Hippocampal formation (tissue), 2 donors: Measurements from ENCODE around the gene PPP2R3A.
"Not testable (repeated sequence)": the region's sequence is repeated elsewhere in the genome, so short reads cannot be mapped to it uniquely, and the experiment has no call there.

Experiments used
- DNase-seq, 2 donors: peaks; one replicate each; lab custom pipeline; 2025; lab: John Stamatoyannopoulos, UW

The PPP2R3A gene

DNA sequence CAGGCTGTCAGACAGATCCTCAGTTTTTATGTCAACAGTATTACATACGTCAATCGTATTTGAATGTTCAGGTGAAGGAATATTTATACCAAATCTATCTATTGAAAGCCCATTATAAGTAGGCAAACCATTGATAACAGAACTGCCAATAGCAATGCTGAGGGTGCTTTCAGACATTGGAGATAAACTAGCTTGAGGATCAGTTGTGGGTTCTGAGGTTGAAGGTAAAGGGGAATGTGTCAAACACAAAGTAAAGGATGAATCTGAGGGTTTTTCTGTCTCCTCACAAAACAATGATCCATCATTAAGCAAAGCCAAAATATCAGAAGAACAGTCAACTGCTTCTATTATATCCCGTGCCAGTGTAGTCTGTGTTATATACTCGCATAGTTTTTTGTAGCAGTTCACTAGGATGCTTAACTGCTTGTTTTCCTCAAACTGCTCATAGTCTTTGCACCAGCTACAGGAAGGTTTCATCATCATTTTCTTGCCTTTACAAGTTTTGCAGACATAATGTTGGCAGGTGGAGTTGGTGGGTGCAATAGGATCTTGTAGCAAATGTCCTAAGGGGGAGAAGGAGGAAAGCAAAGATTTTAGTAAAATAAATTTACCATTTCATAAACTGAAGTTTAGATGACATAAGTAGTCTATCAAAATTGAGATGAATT lies 186.8 kb downstream of the PPP2R3A start:
- no peak for DNase-seq

GRCh38 chr3:136152963-136153362 lies 187.4 kb downstream of the PPP2R3A start:
- no peak for DNase-seq

- no peak for DNase-seq
Measured at GRCh38 chr3:136161516-136161915, 196.0 kb downstream of the PPP2R3A start.

DNA sequence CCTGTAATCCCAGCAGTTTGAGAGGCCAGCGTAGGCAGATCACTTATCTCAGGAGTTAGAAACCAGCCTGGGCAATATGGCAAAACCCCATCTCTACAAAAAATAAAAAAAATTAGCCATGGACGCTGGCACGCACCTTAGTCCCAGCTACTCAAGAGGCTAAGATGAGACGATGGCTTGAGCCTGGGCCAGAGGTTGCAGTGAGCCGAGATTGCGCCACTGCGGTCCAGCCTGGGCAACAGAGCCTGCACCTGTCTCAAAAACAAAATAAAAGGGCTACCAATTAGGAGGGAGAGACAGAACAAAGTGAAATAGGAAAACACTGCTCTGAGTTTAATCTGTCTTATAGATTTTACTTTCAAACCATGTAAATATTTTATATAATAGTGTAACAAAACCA lies 196.8 kb downstream of the PPP2R3A start:
- no peak for DNase-seq

DNA sequence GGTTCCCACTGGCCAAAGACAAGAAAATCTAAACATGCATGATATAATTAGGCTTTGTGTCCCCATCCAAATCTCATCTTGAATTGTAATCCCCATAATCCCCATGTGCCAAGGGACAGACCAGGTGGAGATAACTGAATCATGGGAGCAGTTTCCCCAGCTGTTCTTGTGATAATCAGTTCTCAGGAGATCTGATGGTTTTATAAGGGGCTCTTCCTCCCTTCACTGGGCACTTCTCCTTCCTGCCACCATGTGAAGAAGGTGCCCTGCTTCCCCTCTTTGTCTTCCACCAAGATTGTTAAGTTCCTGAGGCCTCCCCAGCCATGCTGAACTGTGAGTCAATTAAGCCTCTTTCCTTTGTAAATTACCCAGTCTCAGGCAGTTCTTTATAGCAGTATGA lies 198.1 kb downstream of the PPP2R3A start:
- not testable (repeated sequence) for DNase-seq

GRCh38 chr3:136166507-136166906 lies 201.0 kb downstream of the PPP2R3A start:
- no peak for DNase-seq

DNA sequence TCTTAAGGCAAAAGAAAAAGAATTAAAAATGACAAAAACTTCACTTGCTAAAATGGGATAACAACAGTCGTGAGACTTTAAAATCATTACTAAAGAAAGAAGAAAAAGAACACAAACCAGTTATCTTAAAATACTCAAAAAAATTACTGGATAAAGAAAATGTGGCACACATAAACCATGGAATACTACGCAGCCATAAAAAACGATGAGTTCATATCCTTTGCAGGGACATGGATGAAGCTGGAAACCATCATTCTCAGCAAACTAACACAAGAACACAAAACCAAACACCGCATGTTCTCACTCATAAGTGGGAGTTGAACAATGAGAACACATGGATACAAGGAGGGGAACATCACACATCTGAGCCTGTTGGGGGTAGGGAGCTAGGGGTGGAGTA lies 202.7 kb downstream of the PPP2R3A start:
- DNase-seq = not testable (repeated sequence)

GRCh38 chr3:136171097-136171542 lies 205.6 kb downstream of the PPP2R3A start:
- no peak for DNase-seq

GRCh38 chr3:136173939-136174490 lies 208.5 kb downstream of the PPP2R3A start:
- DNase-seq = no peak

- no peak for DNase-seq
Measured at GRCh38 chr3:136177876-136178275, 212.3 kb downstream of the PPP2R3A start.

GRCh38 chr3:136181741-136182140 lies 216.2 kb downstream of the PPP2R3A start:
- no peak for DNase-seq

GRCh38 chr3:136184703-136185102 lies 219.2 kb downstream of the PPP2R3A start:
- DNase-seq = no peak

GRCh38 chr3:136186344-136186743 lies 220.8 kb downstream of the PPP2R3A start:
- DNase-seq = no peak

DNA sequence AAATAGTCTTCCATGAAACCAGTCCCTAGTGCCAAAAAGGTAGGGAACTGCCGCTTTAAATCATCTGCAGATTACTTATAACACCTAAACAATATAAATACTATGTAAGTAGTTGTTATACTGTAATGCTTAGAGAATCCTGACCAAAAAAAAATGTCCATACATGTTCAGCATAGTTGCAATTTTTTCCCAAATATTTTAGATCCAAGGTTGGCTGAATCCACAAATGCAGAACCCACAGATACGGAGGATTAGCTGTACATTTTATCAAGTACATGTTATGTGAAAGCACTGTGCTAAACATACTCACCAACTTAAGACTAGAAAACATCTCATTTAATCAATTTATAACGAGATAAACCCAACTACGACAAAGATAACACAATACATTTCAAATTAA lies 221.3 kb downstream of the PPP2R3A start:
- no peak for DNase-seq

DNA sequence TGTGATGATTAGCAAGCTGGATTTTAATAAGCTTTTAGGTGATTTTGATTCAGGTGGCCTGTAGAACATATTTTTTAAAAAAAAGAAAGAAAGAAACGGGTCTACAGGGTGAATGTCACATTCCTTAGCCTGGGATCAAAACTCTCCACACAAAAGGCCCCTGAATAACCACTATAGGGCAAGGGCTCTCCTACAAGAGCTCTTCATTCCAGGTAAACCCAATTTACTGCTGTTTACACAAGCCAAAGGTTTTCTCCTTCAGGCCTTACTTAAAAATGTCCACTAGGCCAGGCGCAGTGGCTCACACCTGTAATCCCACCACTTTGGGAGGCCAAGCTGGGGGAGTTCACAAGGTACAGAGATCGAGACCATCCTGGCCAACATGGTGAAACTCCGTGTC lies 222.3 kb downstream of the PPP2R3A start:
- DNase-seq = no peak

DNA sequence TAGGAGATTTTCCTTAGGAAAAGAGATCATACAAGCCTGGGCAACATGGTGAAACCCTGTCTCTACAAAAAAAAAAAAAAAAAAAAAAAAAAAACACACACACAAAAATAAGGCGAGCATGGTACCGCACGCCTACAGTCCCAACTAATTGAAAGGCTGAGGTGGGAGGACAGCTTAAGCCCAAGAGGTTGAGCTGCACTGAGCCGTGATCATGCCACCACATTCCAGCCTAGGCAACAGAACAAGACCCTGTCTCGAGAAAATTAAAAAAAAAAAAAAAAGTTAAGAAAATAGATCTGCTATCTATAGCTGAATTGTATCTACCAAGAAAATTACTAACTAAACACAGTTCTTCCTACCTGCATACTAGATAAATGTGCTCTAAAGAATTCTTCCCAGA lies 223.5 kb downstream of the PPP2R3A start:
- no peak for DNase-seq

GRCh38 chr3:136189859-136190617 lies 224.5 kb downstream of the PPP2R3A start:
- no peak for DNase-seq

GRCh38 chr3:136192195-136192594 lies 226.7 kb downstream of the PPP2R3A start:
- not testable (repeated sequence) for DNase-seq

DNA sequence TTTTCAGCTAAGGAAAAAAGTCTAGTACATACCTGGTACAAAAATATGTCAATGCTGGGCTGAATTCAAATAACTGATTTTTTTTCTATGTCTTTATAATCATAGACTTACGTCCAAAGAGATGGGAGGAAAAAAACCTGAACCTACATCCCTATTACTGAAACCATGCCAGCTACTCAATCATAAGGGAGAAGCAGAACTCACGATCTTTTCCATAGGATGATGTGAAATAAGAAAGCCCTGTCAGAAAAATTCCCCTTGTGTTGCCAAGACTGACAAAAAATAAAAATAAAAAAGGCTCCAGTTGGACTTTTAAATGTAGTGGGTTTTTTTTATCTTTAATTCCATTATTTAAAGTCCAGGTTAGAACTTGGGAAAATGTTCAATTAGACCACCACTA lies 227.3 kb downstream of the PPP2R3A start:
- no peak for DNase-seq

DNA sequence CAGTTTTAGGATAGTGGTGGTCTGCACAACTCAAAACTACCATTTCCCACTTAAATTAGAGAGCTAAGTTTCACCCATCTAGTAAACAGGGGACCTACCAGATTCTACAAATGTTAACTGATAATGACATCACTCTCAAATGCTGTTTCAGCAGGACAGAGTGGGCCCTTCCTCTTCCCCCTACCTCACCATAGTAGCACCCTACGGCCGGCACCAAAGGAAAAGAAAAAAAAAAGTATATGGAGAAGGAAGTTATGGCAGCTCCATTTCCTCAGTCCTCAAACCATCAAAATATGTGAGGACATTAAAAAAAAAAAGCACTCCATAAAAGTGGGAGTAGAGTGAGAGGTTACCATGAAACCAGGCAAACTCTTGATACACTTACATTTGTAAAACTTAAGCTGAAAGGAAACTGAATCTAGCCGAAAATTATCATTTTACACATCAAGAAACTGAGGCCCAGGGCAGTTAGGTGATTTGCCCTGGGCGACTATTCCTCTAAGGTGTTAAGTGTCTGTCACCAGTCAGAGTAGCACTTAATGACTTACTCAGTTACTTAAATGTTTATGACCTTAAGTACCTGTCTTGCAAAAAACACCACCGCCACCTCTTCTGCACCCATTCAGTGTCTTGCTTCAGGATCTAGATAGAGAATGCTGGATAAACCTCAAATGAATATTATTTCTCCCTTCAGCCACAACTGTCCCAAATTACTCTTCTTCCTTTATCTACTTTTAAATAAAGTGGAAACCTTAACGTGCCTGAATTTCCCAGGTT lies 227.9 kb downstream of the PPP2R3A start:
- DNase-seq = no peak

DNA sequence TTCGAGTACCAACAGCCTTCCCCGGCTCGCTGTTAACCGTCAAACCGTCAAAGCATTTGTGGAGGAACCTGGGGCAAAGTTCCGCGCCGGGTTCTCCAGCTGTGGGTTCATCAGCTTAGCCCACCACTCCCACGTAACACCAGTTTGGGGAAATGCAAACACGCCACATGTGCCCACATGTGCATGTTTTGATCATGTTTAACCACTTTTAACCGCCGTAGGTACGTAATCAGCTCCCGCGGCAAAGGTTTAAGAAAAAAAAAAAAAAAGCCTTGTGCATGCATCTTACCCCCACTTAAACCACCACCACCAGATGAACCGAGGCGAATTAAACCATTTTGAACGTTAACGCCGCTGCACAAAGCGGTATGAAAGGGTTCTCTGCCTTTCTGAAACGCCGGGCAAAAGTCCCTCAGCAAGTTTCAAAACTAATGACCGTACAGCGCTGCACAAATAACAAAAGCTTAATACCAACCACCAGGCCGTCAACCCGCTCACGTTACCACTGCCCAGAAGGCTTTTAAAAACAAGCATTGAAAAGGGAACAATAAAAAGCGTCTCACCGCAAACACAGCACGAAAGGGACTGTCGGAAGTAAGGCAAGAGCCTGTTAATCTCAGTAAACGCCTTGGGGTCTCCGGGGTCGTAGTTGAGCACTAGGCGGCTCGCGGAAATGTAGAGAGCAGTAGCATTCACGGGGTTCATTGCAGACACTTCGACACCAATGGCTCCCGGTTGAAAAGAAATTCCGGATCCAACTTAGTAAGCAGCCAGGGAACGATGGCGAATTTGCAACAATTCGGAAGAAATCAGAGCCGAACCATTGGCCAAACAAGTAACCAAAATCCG lies 229.1 kb downstream of the PPP2R3A start:
- DNase-seq = no peak
